Activated T-cell treated with anti-CD3 and anti-CD28 coated beads, Interleukin-2, amount 50 U/mL, for 72 hours (primary cell): ENCODE results near the gene SIX6. TPM values are rescaled to one million over a fixed set of nuclear protein-coding genes. Genes with fewer than 3 reads are reported as not detected.
"Not testable (repeated sequence)": the region's sequence is repeated elsewhere in the genome, so short reads cannot be mapped to it uniquely, and the experiment has no call there.

Experiments used
- ATAC-seq, 2 donors: fragments of 150-1000 bp; cut with Tn5 transposase; replicated peaks in 1 of 2; 2 replicates each; pipeline ENCODE4 v1.10.0; 2021; ENCODE audit warnings: moderate library complexity in 2 of 2, mild to moderate bottlenecking in 1 of 2
- DNase-seq, 2 donors: peaks; one replicate each; pipeline ENCODE4 v3.0.0; 2021 to 2022; ENCODE audit warnings: mixed read lengths in 1 of 2
- H3K27ac Mint-ChIP-seq: one replicate; pipeline ENCODE4 v1.8.0; 2022; ENCODE audit warnings: mild to moderate bottlenecking, moderate library complexity, mixed read lengths
- H3K27me3 Mint-ChIP-seq: one replicate; pipeline ENCODE4 v1.8.0; 2022; ENCODE audit warnings: low read depth, mixed read lengths
- H3K36me3 Mint-ChIP-seq, 2 donors: one replicate each; pipeline ENCODE4 v1.8.0; 2022; ENCODE audit warnings: mixed read lengths in 2 of 2, mild to moderate bottlenecking in 1 of 2; ENCODE audit not compliant: insufficient read depth in 2 of 2
- H3K4me1 Mint-ChIP-seq: one replicate; pipeline ENCODE4 v1.8.0; 2022; ENCODE audit warnings: low read depth, mixed read lengths
- H3K4me3 Mint-ChIP-seq, 2 donors: one replicate each; pipeline ENCODE4 v1.8.0; 2022; ENCODE audit warnings: mild to moderate bottlenecking in 2 of 2, mixed read lengths in 2 of 2, moderate library complexity in 2 of 2
- H3K9me3 Mint-ChIP-seq, 2 donors: one replicate each; pipeline ENCODE4 v1.8.0; 2022; ENCODE audit warnings: mixed read lengths in 2 of 2
- total RNA-seq, 2 donors: library from RNA; stranded (reverse); gene quantifications; one replicate each; pipeline ENCODE4 v1.2.3, GENCODE V29; 2022

Gene SIX6
- not detected for total RNA-seq

GRCh38 chr14:60508707-60509437, at the start of gene SIX6:
TSS of gene SIX6 (plus strand) at chr14:60509146. CDS start at chr14:60509399, 253 bp downstream.
- peak; percentile 29 to 30 for ATAC-seq

GRCh38 chr14:60480248-60480647, 28.7 kb upstream of the SIX6 start:
- not testable (repeated sequence) for H3K4me1 Mint-ChIP-seq, ATAC-seq, H3K27me3 Mint-ChIP-seq, DNase-seq, H3K27ac Mint-ChIP-seq, H3K36me3 Mint-ChIP-seq, H3K9me3 Mint-ChIP-seq, H3K4me3 Mint-ChIP-seq

More at GRCh38 chr14:60508707-60509437, at the start of gene SIX6:
- Mint-ChIP-seq H3K9me3 (no peaks in the 10 kb centered on the region), H3K27ac (no peak within 1 kb of the TSS), H3K4me1 (peaks cover 15% of the 10 kb centered on the region), H3K4me3 (peak within 1 kb of the TSS; percentile 36 to 62), H3K36me3 (peaks cover 0 to 2% of the 10 kb centered on the region in 2 donors), H3K27me3 (peaks cover 86% of the 10 kb centered on the region)
- DNase-seq, result peak in 1 of 2 donors; percentile 31

- Mint-ChIP-seq H3K27ac (no peak overlapping the region), H3K27me3 (peaks cover 6% of the 10 kb centered on the region), H3K9me3 (peaks cover 1 to 7% of the 10 kb centered on the region in 2 donors), H3K36me3 (no peaks in the 10 kb centered on the region), H3K4me3 (no peak overlapping the region), H3K4me1 (no peaks in the 10 kb centered on the region)
- no peak for ATAC-seq
- DNase-seq, result no peak
These were observed 26.2 kb upstream of the SIX6 start for GRCh38 chr14:60482743-60483142.

- DNase-seq (no peak), ATAC-seq (no peak)
- no peaks in the 10 kb centered on the region for H3K36me3 Mint-ChIP-seq
- peak overlapping the region; percentile 53 to 60 for H3K4me3 Mint-ChIP-seq
- no peaks in the 10 kb centered on the region for H3K4me1 Mint-ChIP-seq
- peaks cover 1 to 3% of the 10 kb centered on the region in 2 donors for H3K9me3 Mint-ChIP-seq
- peaks cover 6% of the 10 kb centered on the region for H3K27me3 Mint-ChIP-seq
- no peak overlapping the region for H3K27ac Mint-ChIP-seq
These were observed 23.8 kb upstream of the SIX6 start for GRCh38 chr14:60485057-60485597.

GRCh38 chr14:60485598-60486251, 23.2 kb upstream of the SIX6 start, which contains the start of gene C14orf39:
TSS of gene C14orf39 (minus strand) at chr14:60486063. CDS start at chr14:60485078, 985 bp downstream.
- peak; percentile 22 to 26 for DNase-seq
- peak; percentile 64 to 66 for ATAC-seq
- Mint-ChIP-seq H3K27me3 (peaks cover 3% of the 10 kb centered on the region), H3K27ac (no peak within 1 kb of the TSS), H3K36me3 (peaks cover 0 to 1% of the 10 kb centered on the region in 2 donors), H3K4me3 (peak within 1 kb of the TSS; percentile 53 to 60), H3K4me1 (no peaks in the 10 kb centered on the region), H3K9me3 (peaks cover under 1 to 1% of the 10 kb centered on the region in 2 donors)

- no peak for ATAC-seq
These were observed 21.7 kb upstream of the SIX6 start for GRCh38 chr14:60487211-60487610.

GRCh38 chr14:60488175-60488574, 20.8 kb upstream of the SIX6 start:
- peaks cover 0 to 1% of the 10 kb centered on the region in 2 donors for H3K36me3 Mint-ChIP-seq
- peaks cover 6% of the 10 kb centered on the region for H3K27me3 Mint-ChIP-seq
- no peaks in the 10 kb centered on the region for H3K4me1 Mint-ChIP-seq
- no peak overlapping the region for H3K4me3 Mint-ChIP-seq
- DNase-seq, result no peak
- H3K9me3 Mint-ChIP-seq, result no peaks in the 10 kb centered on the region
- no peak overlapping the region for H3K27ac Mint-ChIP-seq
- ATAC-seq, result no peak

More at GRCh38 chr14:60487211-60487610, 21.7 kb upstream of the SIX6 start:
- Mint-ChIP-seq H3K27ac (no peak overlapping the region), H3K4me3 (no peak overlapping the region), H3K27me3 (peaks cover 6% of the 10 kb centered on the region), H3K9me3 (no peaks in the 10 kb centered on the region), H3K36me3 (peaks cover 0 to 1% of the 10 kb centered on the region in 2 donors), H3K4me1 (no peaks in the 10 kb centered on the region)
- no peak for DNase-seq

- peaks cover 0 to 1% of the 10 kb centered on the region in 2 donors for H3K36me3 Mint-ChIP-seq
- no peak overlapping the region for H3K4me3 Mint-ChIP-seq
- H3K27me3 Mint-ChIP-seq, result peaks cover 17% of the 10 kb centered on the region
- no peak overlapping the region for H3K27ac Mint-ChIP-seq
- DNase-seq, result no peak
- no peak for ATAC-seq
- H3K4me1 Mint-ChIP-seq, result no peaks in the 10 kb centered on the region
- no peaks in the 10 kb centered on the region for H3K9me3 Mint-ChIP-seq
These were observed 18.7 kb upstream of the SIX6 start for GRCh38 chr14:60490270-60490669.

GRCh38 chr14:60495946-60496345, 13.0 kb upstream of the SIX6 start:
- DNase-seq (no peak), ATAC-seq (no peak)
- Mint-ChIP-seq H3K36me3 (no peaks in the 10 kb centered on the region), H3K4me3 (no peak overlapping the region), H3K27me3 (peaks cover 39% of the 10 kb centered on the region), H3K4me1 (no peaks in the 10 kb centered on the region), H3K9me3 (no peaks in the 10 kb centered on the region), H3K27ac (no peak overlapping the region)

- Mint-ChIP-seq H3K27ac (no peak overlapping the region), H3K4me1 (peaks cover 4% of the 10 kb centered on the region), H3K9me3 (no peaks in the 10 kb centered on the region), H3K36me3 (no peaks in the 10 kb centered on the region), H3K4me3 (no peak overlapping the region), H3K27me3 (peaks cover 77% of the 10 kb centered on the region)
- ATAC-seq, result no peak
- DNase-seq, result no peak
These were observed 6.4 kb upstream of the SIX6 start for GRCh38 chr14:60502541-60502940.

- Mint-ChIP-seq H3K4me3 (no peak overlapping the region), H3K36me3 (no peaks in the 10 kb centered on the region), H3K9me3 (no peaks in the 10 kb centered on the region), H3K27me3 (peaks cover 92% of the 10 kb centered on the region), H3K27ac (no peak overlapping the region), H3K4me1 (peaks cover 15% of the 10 kb centered on the region)
- DNase-seq, result no peak
- ATAC-seq, result no peak
These were observed 3.5 kb upstream of the SIX6 start for GRCh38 chr14:60505448-60505847.

- H3K4me3 Mint-ChIP-seq, result no peak overlapping the region
- H3K36me3 Mint-ChIP-seq, result peaks cover 0 to under 1% of the 10 kb centered on the region in 2 donors
- no peak for ATAC-seq
- H3K27ac Mint-ChIP-seq, result no peak overlapping the region
- peaks cover 15% of the 10 kb centered on the region for H3K4me1 Mint-ChIP-seq
- DNase-seq, result no peak
- peaks cover 92% of the 10 kb centered on the region for H3K27me3 Mint-ChIP-seq
- H3K9me3 Mint-ChIP-seq, result no peaks in the 10 kb centered on the region
These were observed 2.9 kb upstream of the SIX6 start for GRCh38 chr14:60506010-60506409.

- H3K4me1 Mint-ChIP-seq, result peaks cover 15% of the 10 kb centered on the region
- H3K4me3 Mint-ChIP-seq, result no peak overlapping the region
- DNase-seq (no peak), ATAC-seq (no peak)
- no peaks in the 10 kb centered on the region for H3K9me3 Mint-ChIP-seq
- peaks cover 0 to 2% of the 10 kb centered on the region in 2 donors for H3K36me3 Mint-ChIP-seq
- no peak overlapping the region for H3K27ac Mint-ChIP-seq
- H3K27me3 Mint-ChIP-seq, result peaks cover 89% of the 10 kb centered on the region
These were observed 2.4 kb upstream of the SIX6 start for GRCh38 chr14:60506462-60506984.
